ENCODE data around the gene RHEBL1. TPM values are rescaled to one million over a fixed set of nuclear protein-coding genes. Genes with fewer than 3 reads are reported as not detected.

The RHEBL1 gene
- total and polyA plus RNA-seq, 2 of the 4 experiments (the other 2 are of a cell fraction): 0.62 to 0.72 TPM

- CTCF ChIA-PET: interaction anchor here (0.6 kb wide), 1 partner anchor 23 kb away, joined by 5 read pairs; no protein-coding TSS in a partner anchor
- DNase-seq (no peak), ATAC-seq (ENCODE audit: low read depth) (no peak)
- Histone ChIP-seq H3K4me3 (ENCODE audit: insufficient read depth, low read depth, low read length) (no peak overlapping the region), H2AK5ac (ENCODE audit: low read depth, low read length) (no peak overlapping the region), H3K56ac (ENCODE audit: extremely low read depth, insufficient read depth, low read length) (no peak overlapping the region), H4K8ac (ENCODE audit: low read depth in 2 of 2, low read length in 2 of 2) (no peak overlapping the region), H3K27me3 (ENCODE audit: control insufficient read depth, insufficient read depth, low read length) (no peaks in the 10 kb centered on the region), H2AK9ac (replicated peaks; ENCODE audit: low read depth, low read length, poor library complexity) (no peak overlapping the region), H2BK15ac (ENCODE audit: low read depth, low read length) (no peak overlapping the region), H3K9ac (ENCODE audit: low read depth, low read length) (no peak overlapping the region), H4K20me1 (ENCODE audit: insufficient read depth, low read length) (peaks cover 10% of the 10 kb centered on the region; the same call in 1 of the 2 replicates), H3K18ac (ENCODE audit: low read depth, low read length) (no peak overlapping the region), H2BK5ac (ENCODE audit: low read depth, low read length, poor library complexity, severe bottlenecking) (no peak overlapping the region), H3K9me3 (ENCODE audit: control insufficient read depth, insufficient read depth, low read length) (no peaks in the 10 kb centered on the region), H3K23ac (ENCODE audit: low read depth, low read length) (no peak overlapping the region), H2BK20ac (ENCODE audit: low read depth, low read length) (no peak overlapping the region), H3K4me2 (ENCODE audit: low read depth, low read length) (no peak overlapping the region), H4K5ac (ENCODE audit: low read depth, low read length) (no peak overlapping the region), H3K4ac (ENCODE audit: low read depth, low read length) (no peak overlapping the region), H3K9me1 (ENCODE audit: insufficient read depth, low read length) (no peaks in the 10 kb centered on the region), H2BK120ac (ENCODE audit: low read depth, low read length) (no peak overlapping the region), H3K79me1 (ENCODE audit: low read depth in 1 of 2, low read length in 2 of 2) (peaks cover 19 to 50% of the 10 kb centered on the region in 2 experiments), H2AFZ (replicated peaks; ENCODE audit: low read length, poor library complexity) (no peak overlapping the region), H3K36me3 (ENCODE audit: control insufficient read depth, insufficient read depth, low read length) (peaks cover 80% of the 10 kb centered on the region), H3K4me1 (ENCODE audit: control insufficient read depth, insufficient read depth, low read length) (no peaks in the 10 kb centered on the region), H4K91ac (ENCODE audit: insufficient read depth, low read depth, low read length) (no peak overlapping the region), H3K27ac (ENCODE audit: insufficient read depth, low read length) (no peak overlapping the region), H3K14ac (replicated peaks; ENCODE audit: low read depth, low read length) (no peak overlapping the region)
- no CpG with 5 or more reads among the region's 4 CpGs for WGBS, 2 experiments (ENCODE audit: extremely low coverage in 2 of 2, insufficient read length in 1 of 2)
- no TSS peak for BruUV-seq (replicated peaks)
- intact Hi-C loops (cut with micrococcal nuclease) (no loop called here), dilution Hi-C loops (cut with HindIII; ENCODE audit: low sequenced_read_pairs, unreplicated experiment) (no loop called here), in situ Hi-C loops (cut with MboI; ENCODE audit: low sequenced_read_pairs) (no loop called here)
- POLR2A ChIA-PET (ENCODE audit: unreplicated experiment): no interaction called here
- no peak for TF ChIP-seq MXI1 (IDR thresholded peaks at IDR 0.05; ENCODE audit: borderline replicate concordance, low read depth, low read length)
- no peak for TF ChIP-seq RFX5 (IDR thresholded peaks at IDR 0.05; ENCODE audit: low read depth, low read length)
- no peak for TF ChIP-seq FOS (IDR thresholded peaks at IDR 0.05; ENCODE audit: low read depth, low read length)
- no peak for TF ChIP-seq NFE2L2 (IDR thresholded peaks at IDR 0.05; ENCODE audit: low read depth, low read length)
Observed at GRCh38 chr12:49025463-49025862, 44.3 kb downstream of the RHEBL1 start.

All from IMR-90 (cell line).